GM12878 (cell line): ENCODE results near the gene FILIP1L. TPM values are rescaled to one million over a fixed set of nuclear protein-coding genes. Genes with fewer than 3 reads are reported as not detected.
A peak's percentile ranks its signal among the peaks of the same experiment; 100 is the strongest.

Experiments
- ATF7 ChIP-seq: fragments of 450-650 bp; IDR thresholded peaks from 2 replicates; pipeline ENCODE4 v1.6.1; 2016; ENCODE audit warnings: low read depth, mild to moderate bottlenecking
- BCL11A ChIP-seq: IDR thresholded peaks from 2 replicates; pipeline ENCODE4 v1.6.1; 2011; ENCODE audit warnings: low read depth, low read length
- CBFB ChIP-seq: IDR thresholded peaks from 2 replicates; pipeline ENCODE4 v1.6.1; 2016; ENCODE audit warnings: antibody characterized with exemption, low read depth
- CREM ChIP-seq: IDR thresholded peaks from 2 replicates; pipeline ENCODE4 v1.6.1; 2014; ENCODE audit warnings: antibody characterized with exemption, low read depth
- EED ChIP-seq: sonication (generic); IDR thresholded peaks from 2 replicates; pipeline ENCODE4 v1.6.1; 2016; ENCODE audit warnings: antibody characterized with exemption, low read depth
- EGR1 ChIP-seq, 2 experiments: IDR thresholded peaks; 1 replicate in 1 of 2; 2 replicates in 1 of 2; pipeline ENCODE4 v1.6.1; 2011 to 2012; ENCODE audit warnings: low read depth in 2 of 2, low read length in 2 of 2, borderline replicate concordance in 1 of 2, mild to moderate bottlenecking in 1 of 2, moderate library complexity in 1 of 2
- FOXM1 ChIP-seq: IDR thresholded peaks from 2 replicates; pipeline ENCODE4 v1.6.1; 2012; ENCODE audit warnings: low read depth, mild to moderate bottlenecking, inconsistent platforms, low read length, moderate library complexity
- HDAC2 ChIP-seq: fragments of 200-600 bp; sonication (generic); IDR thresholded peaks from 2 replicates; pipeline ENCODE4 v1.6.1; 2017
- MEF2A ChIP-seq: IDR thresholded peaks from 2 replicates; pipeline ENCODE4 v1.6.1; 2011; ENCODE audit warnings: low read depth, mild to moderate bottlenecking, low read length, moderate library complexity; ENCODE audit not compliant: insufficient read depth
- PML ChIP-seq: IDR thresholded peaks from 2 replicates; pipeline ENCODE4 v1.6.1; 2012; ENCODE audit warnings: low read length, inconsistent platforms
- POLR2A ChIP-seq: IDR thresholded peaks from 2 replicates; pipeline ENCODE4 v1.6.1; 2011; ENCODE audit warnings: low read depth, mild to moderate bottlenecking, low read length
- POU2F2 ChIP-seq: IDR thresholded peaks from 3 replicates; pipeline ENCODE4 v1.6.1; 2011; ENCODE audit warnings: low read depth, mild to moderate bottlenecking, low read length, borderline replicate concordance
- RB1 ChIP-seq: fragments of 450-650 bp; formaldehyde crosslinking; IDR thresholded peaks from 2 replicates; pipeline ENCODE4 v1.6.1; 2017; ENCODE audit warnings: mild to moderate bottlenecking, borderline replicate concordance
- SIN3A ChIP-seq: IDR thresholded peaks from 2 replicates; pipeline ENCODE4 v1.6.1; 2012; ENCODE audit warnings: low read depth, low read length, improper control_type of control experiment
- TCF3 ChIP-seq: IDR thresholded peaks from 2 replicates; pipeline ENCODE4 v1.6.1; 2012; ENCODE audit warnings: low read depth, mild to moderate bottlenecking, low read length, borderline replicate concordance; ENCODE audit not compliant: insufficient read depth
- YY1 ChIP-seq: IDR thresholded peaks from 2 replicates; pipeline ENCODE4 v1.6.1; 2011; ENCODE audit warnings: low read depth, mild to moderate bottlenecking, low read length
- ZBED1 ChIP-seq: IDR thresholded peaks from 2 replicates; pipeline ENCODE4 v1.6.1; 2016; ENCODE audit warnings: borderline replicate concordance
- ZZZ3 ChIP-seq: IDR thresholded peaks from 2 replicates; pipeline ENCODE4 v1.6.1; 2011; ENCODE audit warnings: low read depth; ENCODE audit not compliant: control insufficient read depth, insufficient read length
- polyA plus RNA-seq, 11 experiments: library from polyadenylated mRNA; depleted of rRNA in 4 of 11; unstranded in 6 of 11; stranded (reverse) in 5 of 11; fragments of >200 nt; fragmentation: Nextera tagmentation in 4 of 11; fragmentation: Illumina TruSeq in 1 of 11; extraction: Ambion mirVana in 4 of 11; extraction: Trizol in 1 of 11; gene quantifications; 1 replicate in 1 of 11; 2 replicates in 10 of 11; pipeline versions ENCODE4 v1.2.1 to v1.2.3, GENCODE V29; 2011 to 2016; ENCODE audit warnings: inconsistent platforms in 2 of 11, missing spikeins in 2 of 11, low read depth in 1 of 11
- total RNA-seq, 4 experiments: library from RNA; depleted of rRNA in 3 of 4; stranded (reverse); fragments of >200 nt in 3 of 4; fragmentation: Illumina TruSeq in 1 of 4; extraction: Trizol in 1 of 4; gene quantifications; 2 replicates each; pipeline versions ENCODE4 v1.2.1 to v1.2.3, GENCODE V29; 2013 to 2021
- TF ChIP-seq, protein P1 (sequence below): fragments of 450-650 bp; conservative IDR thresholded peaks from 2 replicates; pipeline ENCODE4 v1.6.1; 2017; ENCODE audit warnings: mild to moderate bottlenecking, moderate library complexity
- TF ChIP-seq, protein P2 (sequence below): fragments of 450-650 bp; formaldehyde crosslinking; IDR thresholded peaks from 2 replicates; pipeline ENCODE4 v1.4.0; 2022; ENCODE audit warnings: mild to moderate bottlenecking, moderate library complexity
- TF ChIP-seq, protein P3 (sequence below): IDR thresholded peaks from 2 replicates; pipeline ENCODE4 v1.6.1; 2011; ENCODE audit warnings: low read depth, low read length, improper control_type of control experiment, borderline replicate concordance
- TF ChIP-seq, protein P4 (sequence below): fragments of 450-650 bp; IDR thresholded peaks from 2 replicates; pipeline ENCODE4 v1.6.1; 2016; ENCODE audit warnings: mild to moderate bottlenecking
- TF ChIP-seq, protein P5 (sequence below): fragments of 450-650 bp; IDR thresholded peaks from 2 replicates; pipeline ENCODE4 v1.6.1; 2014; ENCODE audit warnings: mild to moderate bottlenecking

The FILIP1L gene
- total and polyA plus RNA-seq, 10 of the 15 experiments (the other 5 are each of a cell fraction or from before 2014, with no cell fraction given): 0.24 to 6.1 (median 3.5) TPM

DNA sequence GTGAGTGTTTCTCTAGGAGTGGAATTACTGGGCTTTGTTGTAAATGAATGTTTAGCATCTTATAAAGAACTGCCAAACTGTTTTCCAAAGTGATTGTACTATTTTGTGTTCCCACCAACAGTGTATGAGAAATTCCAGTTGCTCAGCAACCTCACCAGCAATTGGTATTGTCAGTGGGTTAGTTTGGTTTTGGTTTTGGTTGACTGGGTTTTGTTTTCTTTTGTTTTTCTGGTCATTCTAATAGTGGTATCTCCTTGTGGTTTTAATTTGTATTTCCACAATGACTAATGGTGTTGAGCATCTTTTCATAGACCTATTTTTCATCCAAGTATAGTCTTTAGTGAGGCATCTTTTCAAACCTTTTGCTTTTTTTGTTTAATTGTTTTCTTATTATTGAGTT, 27.1 kb downstream of the FILIP1L start (continued):
- TF ChIP-seq CBFB (peak; percentile 93), PML (peak; percentile 55; the same call in 1 of the 2 replicates), ZBED1 (peak; percentile 67; the same call in 1 of the 2 replicates), RB1 (no peak), SIN3A (no peak), TCF3 (0 out of 2 replicates have a peak, but pooled peaks have one; percentile 30), EGR1 (IDR thresholded peaks at IDR 0.05; ENCODE audit: borderline replicate concordance in 1 of 2, low read depth in 2 of 2, low read length in 2 of 2) (no peak), FOXM1 (peak; percentile 87; the same call in 1 of the 2 replicates), HDAC2 (no peak), YY1 (no peak), EED (peak; percentile 77), ATF7 (peak; percentile 65), POLR2A (no peak), MEF2A (0 out of 2 replicates have a peak, but pooled peaks have one; percentile 27), CREM (peak; percentile 43; the same call in 1 of the 2 replicates), BCL11A (peak; percentile 89), POU2F2 (0 out of 3 replicates have a peak, but pooled peaks have one; percentile 49), ZZZ3 (no peak)
- TF ChIP-seq, protein P1, sequence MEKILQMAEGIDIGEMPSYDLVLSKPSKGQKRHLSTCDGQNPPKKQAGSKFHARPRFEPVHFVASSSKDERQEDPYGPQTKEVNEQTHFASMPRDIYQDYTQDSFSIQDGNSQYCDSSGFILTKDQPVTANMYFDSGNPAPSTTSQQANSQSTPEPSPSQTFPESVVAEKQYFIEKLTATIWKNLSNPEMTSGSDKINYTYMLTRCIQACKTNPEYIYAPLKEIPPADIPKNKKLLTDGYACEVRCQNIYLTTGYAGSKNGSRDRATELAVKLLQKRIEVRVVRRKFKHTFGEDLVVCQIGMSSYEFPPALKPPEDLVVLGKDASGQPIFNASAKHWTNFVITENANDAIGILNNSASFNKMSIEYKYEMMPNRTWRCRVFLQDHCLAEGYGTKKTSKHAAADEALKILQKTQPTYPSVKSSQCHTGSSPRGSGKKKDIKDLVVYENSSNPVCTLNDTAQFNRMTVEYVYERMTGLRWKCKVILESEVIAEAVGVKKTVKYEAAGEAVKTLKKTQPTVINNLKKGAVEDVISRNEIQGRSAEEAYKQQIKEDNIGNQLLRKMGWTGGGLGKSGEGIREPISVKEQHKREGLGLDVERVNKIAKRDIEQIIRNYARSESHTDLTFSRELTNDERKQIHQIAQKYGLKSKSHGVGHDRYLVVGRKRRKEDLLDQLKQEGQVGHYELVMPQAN: no peak
- TF ChIP-seq, protein P2, sequence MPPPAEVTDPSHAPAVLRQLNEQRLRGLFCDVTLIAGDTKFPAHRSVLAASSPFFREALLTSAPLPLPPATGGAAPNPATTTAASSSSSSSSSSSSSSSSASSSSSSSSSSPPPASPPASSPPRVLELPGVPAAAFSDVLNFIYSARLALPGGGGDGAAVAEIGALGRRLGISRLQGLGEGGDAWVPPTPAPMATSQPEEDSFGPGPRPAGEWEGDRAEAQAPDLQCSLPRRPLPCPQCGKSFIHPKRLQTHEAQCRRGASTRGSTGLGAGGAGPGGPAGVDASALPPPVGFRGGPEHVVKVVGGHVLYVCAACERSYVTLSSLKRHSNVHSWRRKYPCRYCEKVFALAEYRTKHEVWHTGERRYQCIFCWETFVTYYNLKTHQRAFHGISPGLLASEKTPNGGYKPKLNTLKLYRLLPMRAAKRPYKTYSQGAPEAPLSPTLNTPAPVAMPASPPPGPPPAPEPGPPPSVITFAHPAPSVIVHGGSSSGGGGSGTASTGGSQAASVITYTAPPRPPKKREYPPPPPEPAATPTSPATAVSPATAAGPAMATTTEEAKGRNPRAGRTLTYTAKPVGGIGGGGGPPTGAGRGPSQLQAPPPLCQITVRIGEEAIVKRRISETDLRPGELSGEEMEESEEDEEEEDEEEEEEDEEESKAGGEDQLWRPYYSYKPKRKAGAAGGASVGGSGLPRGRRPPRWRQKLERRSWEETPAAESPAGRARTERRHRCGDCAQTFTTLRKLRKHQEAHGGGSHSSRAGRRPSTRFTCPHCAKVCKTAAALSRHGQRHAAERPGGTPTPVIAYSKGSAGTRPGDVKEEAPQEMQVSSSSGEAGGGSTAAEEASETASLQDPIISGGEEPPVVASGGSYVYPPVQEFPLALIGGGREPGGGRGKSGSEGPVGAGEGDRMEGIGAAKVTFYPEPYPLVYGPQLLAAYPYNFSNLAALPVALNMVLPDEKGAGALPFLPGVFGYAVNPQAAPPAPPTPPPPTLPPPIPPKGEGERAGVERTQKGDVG (CRISPR knock-in tag): no peak
- TF ChIP-seq, protein P3, sequence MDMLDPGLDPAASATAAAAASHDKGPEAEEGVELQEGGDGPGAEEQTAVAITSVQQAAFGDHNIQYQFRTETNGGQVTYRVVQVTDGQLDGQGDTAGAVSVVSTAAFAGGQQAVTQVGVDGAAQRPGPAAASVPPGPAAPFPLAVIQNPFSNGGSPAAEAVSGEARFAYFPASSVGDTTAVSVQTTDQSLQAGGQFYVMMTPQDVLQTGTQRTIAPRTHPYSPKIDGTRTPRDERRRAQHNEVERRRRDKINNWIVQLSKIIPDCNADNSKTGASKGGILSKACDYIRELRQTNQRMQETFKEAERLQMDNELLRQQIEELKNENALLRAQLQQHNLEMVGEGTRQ: no peak
- TF ChIP-seq, protein P4, sequence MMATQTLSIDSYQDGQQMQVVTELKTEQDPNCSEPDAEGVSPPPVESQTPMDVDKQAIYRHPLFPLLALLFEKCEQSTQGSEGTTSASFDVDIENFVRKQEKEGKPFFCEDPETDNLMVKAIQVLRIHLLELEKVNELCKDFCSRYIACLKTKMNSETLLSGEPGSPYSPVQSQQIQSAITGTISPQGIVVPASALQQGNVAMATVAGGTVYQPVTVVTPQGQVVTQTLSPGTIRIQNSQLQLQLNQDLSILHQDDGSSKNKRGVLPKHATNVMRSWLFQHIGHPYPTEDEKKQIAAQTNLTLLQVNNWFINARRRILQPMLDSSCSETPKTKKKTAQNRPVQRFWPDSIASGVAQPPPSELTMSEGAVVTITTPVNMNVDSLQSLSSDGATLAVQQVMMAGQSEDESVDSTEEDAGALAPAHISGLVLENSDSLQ: no peak
- TF ChIP-seq, protein P5, sequence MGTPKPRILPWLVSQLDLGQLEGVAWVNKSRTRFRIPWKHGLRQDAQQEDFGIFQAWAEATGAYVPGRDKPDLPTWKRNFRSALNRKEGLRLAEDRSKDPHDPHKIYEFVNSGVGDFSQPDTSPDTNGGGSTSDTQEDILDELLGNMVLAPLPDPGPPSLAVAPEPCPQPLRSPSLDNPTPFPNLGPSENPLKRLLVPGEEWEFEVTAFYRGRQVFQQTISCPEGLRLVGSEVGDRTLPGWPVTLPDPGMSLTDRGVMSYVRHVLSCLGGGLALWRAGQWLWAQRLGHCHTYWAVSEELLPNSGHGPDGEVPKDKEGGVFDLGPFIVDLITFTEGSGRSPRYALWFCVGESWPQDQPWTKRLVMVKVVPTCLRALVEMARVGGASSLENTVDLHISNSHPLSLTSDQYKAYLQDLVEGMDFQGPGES: no peak
